Panc1 (cell line): ENCODE data around the gene RPE. TPM values are rescaled to one million over a fixed set of nuclear protein-coding genes. Genes with fewer than 3 reads are reported as not detected.

Experiments
- ATAC-seq: fragments of 200-7000 bp; cut with Tn5 transposase; 2 replicates; pipeline ENCODE4 v1.9.1; 2020; ENCODE audit warnings: mild to moderate bottlenecking, moderate library complexity
- BruUV-seq: library from RNA; stranded (reverse); fragments of 400-500 nt; replicated peaks from 2 replicates; lab custom pipeline; 2021; lab: Mats Ljungman, UMichigan
- CTCF ChIA-PET: fragments of 300-600 bp; sonication (Branson Sonifier 250); formaldehyde crosslinking; loops from one replicate; lab custom pipeline; 2022; ENCODE audit warnings: antibody characterized with exemption; lab: Charles Lee
- POLR2A ChIA-PET: fragments of 300-600 bp; sonication (Branson Sonifier 250); formaldehyde crosslinking; loops from one replicate; lab custom pipeline; 2022; ENCODE audit warnings: antibody characterized with exemption; lab: Charles Lee
- DNase-seq: peaks from one replicate; pipeline ENCODE4 v3.0.0-alpha.2; 2010; ENCODE audit warnings: low read depth, low spot score
- H3K27ac ChIP-seq: 2 replicates; pipeline ENCODE4 v1.5.1; 2011; ENCODE audit warnings: mild to moderate bottlenecking, low read length, inconsistent platforms
- H3K27me3 ChIP-seq: fragments of 200-500 bp; sonication (Bioruptor generic); 2 replicates; pipeline ENCODE4 v1.6.0; 2014; ENCODE audit warnings: low read length, inconsistent platforms; ENCODE audit not compliant: control insufficient read depth, insufficient read depth
- H3K36me3 ChIP-seq: fragments of 200-500 bp; sonication (Bioruptor generic); 2 replicates; pipeline ENCODE4 v1.5.1; 2014; ENCODE audit warnings: inconsistent platforms, mild to moderate bottlenecking, low read length, moderate library complexity; ENCODE audit not compliant: control insufficient read depth, insufficient read depth
- H3K4me1 ChIP-seq: 2 replicates; pipeline ENCODE4 v1.5.1; 2011; ENCODE audit warnings: inconsistent platforms, mild to moderate bottlenecking, low read length, moderate library complexity; ENCODE audit not compliant: control insufficient read depth, insufficient read depth
- H3K4me3 ChIP-seq, 2 experiments: 2 replicates each; pipeline ENCODE4 v1.5.1; 2011 to 2012; ENCODE audit warnings: low read depth in 2 of 2, low read length in 2 of 2, mild to moderate bottlenecking in 2 of 2, inconsistent platforms in 1 of 2, moderate library complexity in 1 of 2
- H3K9me3 ChIP-seq: fragments of 200-500 bp; sonication (Bioruptor generic); 2 replicates; pipeline ENCODE4 v1.5.1; 2014; ENCODE audit warnings: low read depth, mild to moderate bottlenecking, inconsistent platforms, low read length, moderate library complexity; ENCODE audit not compliant: control insufficient read depth, insufficient read depth
- POLR2AphosphoS5 ChIP-seq: IDR thresholded peaks from 2 replicates; pipeline ENCODE4 v1.6.1; 2012; ENCODE audit warnings: mild to moderate bottlenecking, low read depth, low read length, moderate library complexity
- REST ChIP-seq, 2 experiments: IDR thresholded peaks; 2 replicates each; pipeline ENCODE4 v1.6.1; 2011 to 2012; ENCODE audit warnings: low read depth in 2 of 2, control low read depth in 1 of 2, low read length in 1 of 2, mild to moderate bottlenecking in 1 of 2, moderate library complexity in 1 of 2; ENCODE audit not compliant: insufficient read depth in 1 of 2
- SIN3A ChIP-seq: IDR thresholded peaks from 2 replicates; pipeline ENCODE4 v1.6.1; 2012; ENCODE audit warnings: low read depth, mild to moderate bottlenecking, low read length, moderate library complexity, borderline replicate concordance; ENCODE audit not compliant: insufficient read depth
- TCF7L2 ChIP-seq: IDR thresholded peaks from 2 replicates; pipeline ENCODE4 v1.6.1; 2011; ENCODE audit warnings: mild to moderate bottlenecking, low read depth, low read length, inconsistent platforms
- in situ Hi-C: cut with HindIII; loops from 2 replicates; pipeline ENCODE4 v1.10.0; 2016; ENCODE audit warnings: low sequenced_read_pairs, low pct_unique_long_range_greater_than_20kb
- intact Hi-C: fragments of 100-400 bp; cut with micrococcal nuclease; formaldehyde crosslinking; loops from one replicate; pipeline ENCODE4 v1.10.0; 2022; ENCODE audit not compliant: unreplicated experiment
- total RNA-seq: library from RNA; stranded (reverse); gene quantifications from one replicate; pipeline ENCODE4 v1.2.1, GENCODE V29; 2021; ENCODE audit not compliant: unreplicated experiment
- TF ChIP-seq, protein P1 (sequence below): fragments of 450-650 bp; IDR thresholded peaks from 2 replicates; pipeline ENCODE4 v1.5.1; 2017; ENCODE audit warnings: mild to moderate bottlenecking

The RPE gene
- total RNA-seq, 1 experiment from 2014 or later = 100 TPM

DNA sequence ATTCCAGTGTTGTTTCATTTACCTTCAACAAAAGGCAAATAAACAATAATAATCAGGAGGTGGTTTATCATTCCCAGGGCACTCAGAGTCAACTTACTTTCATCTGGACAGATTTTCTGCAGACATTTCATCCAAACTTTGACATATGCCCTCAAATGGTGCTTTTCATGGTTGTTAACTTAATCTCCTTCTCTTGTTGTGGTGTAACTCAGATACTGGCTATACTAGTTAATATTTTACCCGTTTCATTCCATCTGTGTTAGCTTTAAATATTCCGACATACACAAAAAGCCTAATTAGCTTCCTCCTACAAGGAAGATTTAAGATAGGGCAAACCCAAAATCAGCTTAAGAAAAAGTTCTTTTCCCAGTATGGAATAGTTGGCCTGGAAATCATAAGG lies 44.4 kb upstream of the RPE start:
- in situ Hi-C loops = no loop called here
- intact Hi-C loops = no loop called here
- ATAC-seq = no peak
- no TSS peak for BruUV-seq
- H3K9me3 ChIP-seq = no peaks in the 10 kb centered on the region
- TF ChIP-seq, protein P1, sequence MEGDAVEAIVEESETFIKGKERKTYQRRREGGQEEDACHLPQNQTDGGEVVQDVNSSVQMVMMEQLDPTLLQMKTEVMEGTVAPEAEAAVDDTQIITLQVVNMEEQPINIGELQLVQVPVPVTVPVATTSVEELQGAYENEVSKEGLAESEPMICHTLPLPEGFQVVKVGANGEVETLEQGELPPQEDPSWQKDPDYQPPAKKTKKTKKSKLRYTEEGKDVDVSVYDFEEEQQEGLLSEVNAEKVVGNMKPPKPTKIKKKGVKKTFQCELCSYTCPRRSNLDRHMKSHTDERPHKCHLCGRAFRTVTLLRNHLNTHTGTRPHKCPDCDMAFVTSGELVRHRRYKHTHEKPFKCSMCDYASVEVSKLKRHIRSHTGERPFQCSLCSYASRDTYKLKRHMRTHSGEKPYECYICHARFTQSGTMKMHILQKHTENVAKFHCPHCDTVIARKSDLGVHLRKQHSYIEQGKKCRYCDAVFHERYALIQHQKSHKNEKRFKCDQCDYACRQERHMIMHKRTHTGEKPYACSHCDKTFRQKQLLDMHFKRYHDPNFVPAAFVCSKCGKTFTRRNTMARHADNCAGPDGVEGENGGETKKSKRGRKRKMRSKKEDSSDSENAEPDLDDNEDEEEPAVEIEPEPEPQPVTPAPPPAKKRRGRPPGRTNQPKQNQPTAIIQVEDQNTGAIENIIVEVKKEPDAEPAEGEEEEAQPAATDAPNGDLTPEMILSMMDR = no peak
- TF ChIP-seq REST (IDR thresholded peaks at IDR 0.05; ENCODE audit: insufficient read depth in 1 of 2, low read depth in 2 of 2, low read length in 1 of 2) = no peak
- no peak for TF ChIP-seq TCF7L2
- no peak for TF ChIP-seq POLR2AphosphoS5
- no peak for TF ChIP-seq SIN3A
- peaks cover 2% of the 10 kb centered on the region; the same call in 1 of the 2 replicates for H3K27me3 ChIP-seq
- H3K4me1 ChIP-seq = no peaks in the 10 kb centered on the region; the same call in 1 of the 2 replicates
- ChIA-PET POLR2A (no interaction called here), CTCF (no interaction called here)
- no peak overlapping the region for H3K27ac ChIP-seq
- no peak for DNase-seq
- H3K36me3 ChIP-seq = no peaks in the 10 kb centered on the region
- H3K4me3 ChIP-seq = no peak overlapping the region

DNA sequence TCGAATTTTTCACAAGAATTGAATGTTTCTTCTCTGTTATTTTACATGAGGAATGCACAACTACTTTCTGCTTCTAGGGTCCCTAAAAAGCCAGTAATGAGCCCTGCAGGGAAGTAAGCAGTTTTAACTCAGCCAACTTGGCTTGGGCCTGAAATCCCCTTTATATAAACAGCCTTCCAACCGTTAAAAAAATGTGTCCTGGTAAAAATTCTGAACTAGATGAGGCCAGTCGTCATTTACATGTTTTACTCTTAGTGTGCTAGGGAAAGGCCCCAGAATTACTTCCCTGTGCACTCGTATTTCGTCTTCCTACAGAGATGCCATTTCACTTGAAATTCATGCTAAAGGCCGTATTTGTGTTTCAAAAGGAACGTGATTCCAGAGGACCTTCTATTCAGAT lies 42.4 kb upstream of the RPE start:
- H3K27me3 ChIP-seq = peaks cover 2% of the 10 kb centered on the region; the same call in 1 of the 2 replicates
- intact Hi-C loops (loop anchor here (5.0 to 10.0 kb wide), 2 partner anchors 535 to 618 kb away; partner anchors contain the start of gene MAP2), in situ Hi-C loops (no loop called here)
- DNase-seq (no peak), ATAC-seq (no peak)
- no peaks in the 10 kb centered on the region for H3K36me3 ChIP-seq
- H3K27ac ChIP-seq = no peak overlapping the region
- no peaks in the 10 kb centered on the region; the same call in 1 of the 2 replicates for H3K4me1 ChIP-seq
- TF ChIP-seq SIN3A (no peak), TCF7L2 (no peak), POLR2AphosphoS5 (no peak), REST (IDR thresholded peaks at IDR 0.05; ENCODE audit: insufficient read depth in 1 of 2, low read depth in 2 of 2, low read length in 1 of 2) (no peak)
- TF ChIP-seq, protein P1 = no peak
- no peaks in the 10 kb centered on the region for H3K9me3 ChIP-seq
- no peak overlapping the region for H3K4me3 ChIP-seq
- ChIA-PET POLR2A (no interaction called here), CTCF (interaction anchor here (1.1 kb wide), 1 partner anchor 529 kb away, joined by 3 read pairs; no protein-coding TSS in a partner anchor)
- BruUV-seq = no TSS peak
